HepG2 (cell line): ENCODE measurements around the gene EFCAB8. TPM values are rescaled to one million over a fixed set of nuclear protein-coding genes. Genes with fewer than 3 reads are reported as not detected.

ENCODE experiments used
- DRAP1 ChIP-seq: IDR thresholded peaks from 2 replicates; pipeline ENCODE4 v1.6.1; 2016; ENCODE audit warnings: missing genetic modification reagents, missing compliant biosample characterization
- FOXK1 ChIP-seq: sonication (generic); formaldehyde crosslinking; IDR thresholded peaks from 2 replicates; pipeline ENCODE4 v1.4.0; 2020; ENCODE audit warnings: low read depth, missing genetic modification reagents, borderline replicate concordance
- GABPA ChIP-seq, 2 experiments: IDR thresholded peaks; 2 replicates each; pipeline ENCODE4 v1.6.1; 2011 to 2016; ENCODE audit warnings: low read depth in 2 of 2, low read length in 1 of 2, missing biosample characterization in 1 of 2, missing genetic modification characterization in 1 of 2
- HMGXB3 ChIP-seq: sonication (generic); formaldehyde crosslinking; IDR thresholded peaks from 2 replicates; pipeline ENCODE4 v1.4.0; 2020; ENCODE audit warnings: missing genetic modification reagents, borderline replicate concordance
- LRRFIP1 ChIP-seq: sonication (generic); formaldehyde crosslinking; conservative IDR thresholded peaks from 2 replicates; pipeline ENCODE4 v1.4.0; 2020; ENCODE audit warnings: missing genetic modification reagents
- SALL2 ChIP-seq: sonication (generic); formaldehyde crosslinking; IDR thresholded peaks from 2 replicates; pipeline ENCODE4 v1.8.1; 2023; ENCODE audit warnings: mild to moderate bottlenecking, missing genetic modification reagents, inconsistent platforms
- SIX1 ChIP-seq: sonication (generic); formaldehyde crosslinking; IDR thresholded peaks from 2 replicates; pipeline ENCODE4 v1.4.0; 2020; ENCODE audit warnings: missing genetic modification reagents, borderline replicate concordance
- ZNF10 ChIP-seq: sonication (generic); formaldehyde crosslinking; IDR thresholded peaks from 2 replicates; pipeline ENCODE4 v1.4.0; 2020; ENCODE audit warnings: mild to moderate bottlenecking, low read depth, missing genetic modification reagents, borderline replicate concordance
- ZNF318 ChIP-seq: sonication (generic); formaldehyde crosslinking; IDR thresholded peaks from 2 replicates; pipeline ENCODE4 v1.4.0; 2020; ENCODE audit warnings: mild to moderate bottlenecking, missing genetic modification reagents
- ZNF761 ChIP-seq: sonication (generic); formaldehyde crosslinking; conservative IDR thresholded peaks from 2 replicates; pipeline ENCODE4 v1.4.0; 2020; ENCODE audit warnings: mild to moderate bottlenecking, missing genetic modification reagents
- ZNF773 ChIP-seq: sonication (generic); formaldehyde crosslinking; IDR thresholded peaks from 2 replicates; pipeline ENCODE4 v1.4.0; 2020; ENCODE audit warnings: missing genetic modification reagents, borderline replicate concordance
- polyA plus RNA-seq, 8 experiments: library from polyadenylated mRNA; depleted of rRNA in 3 of 8; stranded (reverse) in 7 of 8; unstranded in 1 of 8; fragments of >200 nt; fragmentation: Illumina TruSeq in 4 of 8; extraction: Trizol in 4 of 8; gene quantifications; 2 replicates each; pipeline versions ENCODE4 v1.2.1 to v1.2.3, GENCODE V29; 2011 to 2016; ENCODE audit warnings: low read depth in 4 of 8, missing spikeins in 1 of 8, mixed read lengths in 1 of 8; ENCODE audit not compliant: insufficient read depth in 1 of 8
- total RNA-seq, 5 experiments: library from RNA; depleted of rRNA; stranded (reverse); fragments of >200 nt; fragmentation: Illumina TruSeq; extraction: Trizol; gene quantifications; 2 replicates each; pipeline ENCODE4 v1.2.3, GENCODE V29; 2016; ENCODE audit warnings: low read depth in 1 of 5

EFCAB8 gene
- total and polyA plus RNA-seq, 2 of the 13 experiments (the other 11 are each of a cell fraction or from before 2014, with no cell fraction given): 0.15 to 0.22 TPM

- TF ChIP-seq LRRFIP1 (CRISPR knock-in tag) (no peak), DRAP1 (CRISPR knock-in tag) (no peak), SIX1 (CRISPR knock-in tag) (no peak), HMGXB3 (CRISPR knock-in tag) (0 out of 2 replicates have a peak, but pooled peaks have one; percentile 6), ZNF773 (CRISPR knock-in tag) (no peak), ZNF10 (CRISPR knock-in tag) (no peak), FOXK1 (CRISPR knock-in tag) (no peak), ZNF761 (CRISPR knock-in tag) (no peak), ZNF318 (CRISPR knock-in tag) (no peak), GABPA (IDR thresholded peaks at IDR 0.05; ENCODE audit: low read depth, low read length) (0 out of 2 replicates have a peak, but pooled peaks have one; percentile 10), GABPA (CRISPR knock-in tag; IDR thresholded peaks at IDR 0.05; ENCODE audit: low read depth) (no peak), SALL2 (CRISPR knock-in tag) (0 out of 2 replicates have a peak, but pooled peaks have one; percentile 36)
Measured at GRCh38 chr20:33010674-33011449, 152.1 kb downstream of the EFCAB8 start (continued).
